ENCODE measurements around the gene PPDPF.

DNA sequence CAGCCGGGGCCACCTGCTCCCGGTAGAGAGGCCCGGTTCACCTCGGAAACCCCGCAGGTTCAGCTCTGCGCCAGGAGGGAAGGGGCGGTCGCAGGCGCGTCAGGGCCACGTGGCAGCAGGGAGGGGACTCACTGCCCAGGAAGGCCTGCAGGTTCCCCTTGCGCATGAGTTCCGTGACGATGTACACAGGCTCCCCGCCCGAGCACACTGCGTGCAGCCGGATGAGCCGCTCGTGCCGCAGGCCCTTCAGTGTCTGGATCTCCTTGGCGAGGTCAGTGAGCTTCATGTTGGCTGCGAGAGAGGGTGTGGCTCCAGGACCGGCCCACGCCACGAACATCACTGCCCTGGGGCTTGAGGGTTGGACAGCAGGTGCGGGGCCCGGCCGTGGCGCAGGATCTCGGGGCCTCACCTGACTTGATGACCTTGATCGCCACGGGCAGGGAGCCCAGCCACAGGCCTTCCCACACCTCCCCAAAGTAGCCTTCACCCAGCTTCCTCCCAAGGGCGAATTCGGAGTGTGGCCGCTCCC lies 21.5 kb downstream of the PPDPF start:
- TF ChIP-seq CTCF (IDR thresholded peaks at IDR 0.05), result no peak
- TF ChIP-seq POLR2A (IDR thresholded peaks at IDR 0.05), result no peak

Measured in testis (tissue), 2 donors.